GM19468 (cell line): ENCODE measurements around the gene PSMD12.
"Not testable (repeated sequence)": the region's sequence is repeated elsewhere in the genome, so short reads cannot be mapped to it uniquely, and the experiment has no call there.

ENCODE experiments used
- ATAC-seq: cut with Tn5 transposase; IDR thresholded peaks from one replicate; pipeline ENCODE4 v1.9.1; 2021; ENCODE audit warnings: mild to moderate bottlenecking, moderate library complexity, moderate number of reproducible peaks; ENCODE audit not compliant: unreplicated experiment; ENCODE audit errors: extremely low read depth

Gene PSMD12

GRCh38 chr17:67360880-67361279, 5.5 kb downstream of the PSMD12 start:
- no peak for ATAC-seq

GRCh38 chr17:67359960-67360791, 6.2 kb downstream of the PSMD12 start:
- ATAC-seq = no peak

GRCh38 chr17:67358612-67359011, 7.8 kb downstream of the PSMD12 start:
- no peak for ATAC-seq

GRCh38 chr17:67353929-67354574, 12.3 kb downstream of the PSMD12 start:
- no peak for ATAC-seq

GRCh38 chr17:67353161-67353560, 13.2 kb downstream of the PSMD12 start:
- no peak for ATAC-seq

- ATAC-seq = no peak
Observed at GRCh38 chr17:67349420-67349819, 17.0 kb downstream of the PSMD12 start.

GRCh38 chr17:67347826-67348225, 18.6 kb downstream of the PSMD12 start:
- ATAC-seq = no peak

GRCh38 chr17:67343237-67343636, 23.1 kb downstream of the PSMD12 start:
- ATAC-seq = no peak

- ATAC-seq = not testable (repeated sequence)
Observed at GRCh38 chr17:67338353-67338752, 28.0 kb downstream of the PSMD12 start.

- no peak for ATAC-seq
Observed at GRCh38 chr17:67336859-67337258, 29.5 kb downstream of the PSMD12 start.

GRCh38 chr17:67335245-67335835, 31.0 kb downstream of the PSMD12 start:
- no peak for ATAC-seq

- ATAC-seq = not testable (repeated sequence)
Observed at GRCh38 chr17:67332162-67332508, 34.2 kb downstream of the PSMD12 start.

- ATAC-seq = not testable (repeated sequence)
Observed at GRCh38 chr17:67331381-67332161, 34.8 kb downstream of the PSMD12 start.

- ATAC-seq = no peak
Observed at GRCh38 chr17:67328026-67328425, 38.4 kb downstream of the PSMD12 start.

GRCh38 chr17:67326959-67327745, 39.2 kb downstream of the PSMD12 start:
- not testable (repeated sequence) for ATAC-seq

- no peak for ATAC-seq
Observed at GRCh38 chr17:67326440-67326839, 39.9 kb downstream of the PSMD12 start.

GRCh38 chr17:67324330-67324729, 42.0 kb downstream of the PSMD12 start:
- ATAC-seq = no peak

GRCh38 chr17:67323445-67323844, 42.9 kb downstream of the PSMD12 start:
- ATAC-seq = no peak

- ATAC-seq = no peak
Observed at GRCh38 chr17:67322042-67322787, 44.2 kb downstream of the PSMD12 start.
